ENCODE results near the gene ATP4A.

ATP4A gene

GRCh38 chr19:35522745-35523327, 40.6 kb downstream of the ATP4A start:
- DNase-seq, result no peak

GRCh38 chr19:35521124-35521743, 42.2 kb downstream of the ATP4A start:
- DNase-seq, result no peak

DNA sequence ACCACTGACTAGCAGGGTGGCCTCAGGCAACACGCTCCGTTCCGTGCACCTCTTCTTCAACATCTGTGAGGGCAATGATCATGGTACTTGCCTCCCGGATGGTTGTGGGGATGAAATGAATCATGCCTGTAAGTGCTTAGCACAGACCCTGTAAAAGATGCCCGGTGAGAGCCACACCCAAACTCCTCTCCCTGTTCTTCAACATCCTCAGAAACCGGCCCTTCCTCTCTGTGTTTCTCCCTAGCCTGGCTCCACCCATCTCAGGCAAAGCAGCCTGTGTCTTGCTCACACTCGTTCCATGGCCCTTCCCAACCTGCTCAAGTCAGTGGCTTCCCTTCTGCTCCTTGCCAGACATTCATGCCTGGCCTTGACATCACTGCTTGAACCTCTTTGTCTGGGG, 44.2 kb downstream of the ATP4A start:
- no peak for DNase-seq

- no peak for DNase-seq
Measured at GRCh38 chr19:35518313-35518712, 45.1 kb downstream of the ATP4A start.

- no peak for DNase-seq
Measured at GRCh38 chr19:35517342-35517741, 46.1 kb downstream of the ATP4A start.

GRCh38 chr19:35516310-35516709, 47.1 kb downstream of the ATP4A start:
- DNase-seq, result no peak

DNA sequence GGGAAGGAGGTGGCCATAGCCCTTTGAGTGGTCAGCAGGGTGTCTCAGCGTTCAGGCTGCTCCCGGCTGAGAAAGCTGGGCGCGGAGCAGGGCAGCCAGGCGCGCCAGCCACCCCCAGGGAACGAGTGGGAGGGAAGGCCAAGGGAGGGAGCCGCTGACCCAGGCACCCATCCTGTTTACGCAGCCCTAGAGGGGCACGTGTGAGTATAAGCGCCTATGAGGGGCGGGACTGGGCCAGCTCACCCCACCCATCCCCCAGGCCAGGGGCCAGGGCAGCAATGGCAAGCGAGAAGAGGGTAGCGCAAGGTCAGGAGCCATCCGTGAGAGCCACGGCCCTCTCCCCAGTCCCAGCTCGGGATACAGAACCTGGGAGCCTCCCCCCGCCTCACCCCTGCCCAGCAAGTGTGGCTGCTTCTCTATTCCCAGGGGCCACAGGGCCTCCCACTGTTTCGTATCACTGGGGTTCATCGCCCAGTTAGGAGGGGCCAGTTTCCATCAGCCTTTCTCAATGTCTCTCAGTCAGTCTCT, 49.1 kb downstream of the ATP4A start:
- DNase-seq, result no peak

- no peak for DNase-seq
Measured at GRCh38 chr19:35513628-35514281, 49.7 kb downstream of the ATP4A start, which contains the start of gene DMKN. TSS of gene DMKN (minus strand) at chr19:35513649. CDS start at chr19:35513475, 174 bp downstream.

GRCh38 chr19:35512831-35513627, 50.4 kb downstream of the ATP4A start:
- no peak for DNase-seq

DNA sequence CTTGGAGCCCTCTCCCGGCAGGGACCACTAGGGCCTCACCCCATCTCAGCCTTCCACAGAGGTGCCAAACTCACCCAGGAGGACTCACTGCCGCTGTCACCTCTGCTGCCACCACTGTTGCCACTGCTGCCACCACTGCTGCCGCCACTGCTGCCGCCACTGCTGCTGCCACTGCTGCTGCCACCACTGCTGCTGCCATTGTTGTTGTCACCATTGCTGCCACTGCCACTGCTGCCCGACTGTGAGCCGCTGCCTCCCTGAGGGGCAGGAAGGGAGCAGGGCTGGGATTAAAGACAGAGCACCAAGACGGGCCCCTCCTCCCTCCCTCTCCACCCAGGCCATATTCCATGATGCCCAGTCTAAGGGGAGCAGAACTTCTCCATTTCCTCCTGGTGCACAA, 52.1 kb downstream of the ATP4A start:
- no peak for DNase-seq

GRCh38 chr19:35510626-35510964, 52.9 kb downstream of the ATP4A start:
- no peak for DNase-seq

GRCh38 chr19:35509861-35510625, 53.4 kb downstream of the ATP4A start:
- peak; percentile 46 for DNase-seq

GRCh38 chr19:35509018-35509652, 54.3 kb downstream of the ATP4A start:
- peak; percentile 9 for DNase-seq

DNA sequence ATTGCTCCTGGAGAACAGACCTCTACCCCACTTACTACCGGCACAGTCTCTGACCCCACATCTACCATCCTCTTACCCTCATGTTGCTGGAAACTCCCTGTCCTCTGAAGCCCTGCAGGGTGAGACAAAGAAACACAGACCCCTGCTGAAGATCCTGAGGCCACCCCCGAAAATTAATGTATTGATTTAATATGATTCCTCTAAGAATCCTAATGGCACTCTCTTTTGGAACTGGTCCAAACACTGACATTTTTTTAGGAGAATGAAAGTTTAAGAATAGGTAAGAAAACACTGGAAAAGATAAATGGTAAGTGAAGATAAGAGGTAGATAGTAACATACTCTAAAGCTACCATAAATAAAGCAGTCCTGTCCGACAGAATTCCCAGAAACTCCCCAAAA, 55.3 kb downstream of the ATP4A start:
- no peak for DNase-seq

DNA sequence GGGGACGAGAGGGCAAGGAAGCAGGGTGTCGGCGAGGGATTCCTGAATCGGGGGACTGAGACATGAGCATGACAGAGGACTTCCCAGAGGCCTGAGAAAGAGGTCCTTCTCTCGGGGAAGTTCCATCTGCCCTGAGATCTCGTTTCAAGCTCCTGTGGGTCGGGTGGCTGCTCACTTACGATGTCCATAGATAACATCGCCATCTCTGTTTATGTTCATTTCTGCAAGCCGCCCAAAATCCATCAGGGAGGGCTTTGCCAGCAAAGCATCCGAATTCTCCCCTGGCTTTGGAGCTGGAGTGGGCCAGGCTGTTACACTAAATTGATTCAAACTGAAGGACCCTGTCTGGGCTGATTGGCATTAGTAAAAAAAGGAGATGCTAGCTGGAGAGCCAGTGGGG, 55.9 kb downstream of the ATP4A start:
- no peak for DNase-seq

GRCh38 chr19:35506011-35506410, 57.4 kb downstream of the ATP4A start:
- no peak for DNase-seq

DNA sequence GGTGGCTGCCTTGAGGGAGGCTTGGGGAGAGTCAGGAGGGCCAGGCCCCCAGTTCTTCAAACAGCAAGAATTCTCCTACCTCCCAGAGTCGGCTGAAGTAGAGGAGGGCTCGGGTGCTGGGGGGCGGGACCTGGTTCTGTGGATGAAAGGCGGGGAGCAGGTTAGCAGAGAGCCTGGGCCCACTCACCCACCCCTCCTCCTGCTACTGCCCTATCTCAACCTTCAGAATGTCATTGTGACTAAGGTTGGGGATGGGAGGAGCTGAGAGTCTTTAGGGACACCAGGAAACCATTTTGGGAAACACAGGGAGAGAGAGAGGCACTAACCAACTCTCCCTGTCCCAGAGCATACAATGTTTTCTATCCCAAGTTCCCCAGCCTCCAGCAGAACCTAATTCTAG, 60.7 kb downstream of the ATP4A start:
- no peak for DNase-seq

DNA sequence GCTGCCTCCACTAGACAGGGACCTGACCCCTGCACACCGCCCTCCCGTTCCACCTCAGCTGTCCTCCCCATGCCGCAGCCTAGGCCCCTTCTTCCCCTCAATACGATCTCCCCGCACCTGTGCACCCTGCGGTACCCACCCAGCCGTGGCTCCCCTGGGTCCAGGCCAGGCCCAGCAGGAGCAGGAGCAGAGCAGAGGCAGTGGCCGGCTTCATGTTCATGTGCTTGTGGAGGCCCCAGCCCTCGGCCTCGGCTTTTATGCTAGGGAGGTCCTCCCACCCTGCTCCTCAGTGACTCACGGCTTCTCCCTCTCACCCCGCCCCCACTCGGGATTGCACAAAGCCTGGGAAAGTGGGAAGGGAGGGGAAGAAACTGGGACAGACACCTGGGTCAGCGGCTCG, 61.8 kb downstream of the ATP4A start:
- no peak for DNase-seq

GRCh38 chr19:35500611-35501010, 62.8 kb downstream of the ATP4A start:
- DNase-seq, result no peak

Data from hematopoietic multipotent progenitor cell treated with erythropoietin and hydrocortisone succinate and interleukin-3 and kit ligand, for 8 days (in vitro differentiated cells).